ENCODE results near the gene IFNA14.
"Not testable (repeated sequence)": the region's sequence is repeated elsewhere in the genome, so short reads cannot be mapped to it uniquely, and the experiment has no call there.

The IFNA14 gene

GRCh38 chr9:21217211-21217610, 22.6 kb downstream of the IFNA14 start, which contains the start of gene IFNA16:
TSS of gene IFNA16 (minus strand) at chr9:21217311. CDS start at chr9:21217305, 6 bp downstream.
- not testable (repeated sequence) for DNase-seq (ENCODE audit: low read depth in 4 of 4, low spot score in 1 of 4)

GRCh38 chr9:21213411-21214326, 26.1 kb downstream of the IFNA14 start:
- DNase-seq (ENCODE audit: low read depth in 4 of 4, low spot score in 1 of 4) = not testable (repeated sequence)

GRCh38 chr9:21212160-21212559, 27.6 kb downstream of the IFNA14 start:
- DNase-seq (ENCODE audit: low read depth in 4 of 4, low spot score in 1 of 4) = not testable (repeated sequence)

- DNase-seq (ENCODE audit: low read depth in 4 of 4, low spot score in 1 of 4) = not testable (repeated sequence)
These were observed 29.0 kb downstream of the IFNA14 start for GRCh38 chr9:21210782-21211181.

GRCh38 chr9:21210311-21210710, 29.5 kb downstream of the IFNA14 start:
- no peak for DNase-seq (ENCODE audit: low read depth in 4 of 4, low spot score in 1 of 4)

- DNase-seq (ENCODE audit: low read depth in 4 of 4, low spot score in 1 of 4) = not testable (repeated sequence)
These were observed 32.8 kb downstream of the IFNA14 start, which contains the start of gene IFNA10 for GRCh38 chr9:21207043-21207442. TSS of gene IFNA10 (minus strand) at chr9:21207143. CDS start at chr9:21207097, 46 bp downstream.

- no peak for DNase-seq (ENCODE audit: low read depth in 4 of 4, low spot score in 1 of 4)
These were observed 34.6 kb downstream of the IFNA14 start for GRCh38 chr9:21205204-21205603.

GRCh38 chr9:21202105-21202504, 37.7 kb downstream of the IFNA14 start, which contains the start of gene IFNA7:
TSS of gene IFNA7 (minus strand) at chr9:21202205. CDS start at chr9:21202165, 40 bp downstream.
- DNase-seq (ENCODE audit: low read depth in 4 of 4, low spot score in 1 of 4) = not testable (repeated sequence)

GRCh38 chr9:21194867-21195776, 44.7 kb downstream of the IFNA14 start:
- DNase-seq (ENCODE audit: low read depth in 4 of 4, low spot score in 1 of 4) = peak in 2 of 4 experiments; percentile 7 to 13
